ENCODE measurements around the gene GNPTG.

GNPTG gene

DNA sequence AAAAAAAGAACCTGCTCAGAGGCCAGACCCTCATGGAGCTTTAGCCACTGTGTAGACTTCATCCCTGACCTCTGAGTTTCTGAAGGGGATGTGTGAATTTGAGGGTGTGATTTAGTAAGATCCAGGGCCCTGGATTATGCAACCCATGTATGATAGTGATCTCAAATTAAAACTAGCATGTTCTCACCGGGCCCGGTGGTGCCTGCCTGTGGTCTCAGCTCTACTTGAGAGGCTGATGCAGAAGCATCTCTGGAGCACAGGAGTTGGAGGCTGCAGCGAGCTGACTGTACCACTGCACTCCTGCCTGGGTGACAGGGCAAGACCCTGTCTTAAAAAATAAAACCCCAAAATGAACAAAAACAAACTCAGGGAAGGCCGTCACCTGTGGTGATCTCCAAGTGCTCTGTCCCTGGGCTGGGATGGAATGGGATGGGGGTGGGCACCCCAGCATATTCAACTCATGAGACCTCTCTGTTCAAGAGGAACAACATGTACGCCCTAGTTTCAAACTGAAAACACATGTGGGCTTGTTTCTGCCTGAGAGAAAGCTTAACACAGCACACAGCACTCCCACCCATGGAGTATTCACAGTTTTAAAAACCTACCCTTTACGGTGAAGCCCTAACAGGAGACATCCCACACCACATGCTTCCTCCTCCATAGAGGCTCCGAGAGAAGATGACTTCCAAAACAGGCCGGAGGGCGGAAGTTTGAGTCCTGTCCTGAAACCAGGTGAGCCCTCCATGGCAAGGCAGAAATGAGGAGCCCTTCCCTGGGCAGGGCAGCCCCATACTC is 30.1 kb downstream of the GNPTG start:
- peaks cover 8 to 9% of the 10 kb centered on the region in 2 donors for H3K4me1 ChIP-seq (ENCODE audit: control insufficient read depth in 1 of 2, insufficient read depth in 2 of 2, low read length in 2 of 2)
- H3K27me3 ChIP-seq (ENCODE audit: control insufficient read depth in 1 of 2, insufficient read depth in 2 of 2, low read length in 2 of 2) = no peaks in the 10 kb centered on the region
- H3K4me3 ChIP-seq (ENCODE audit: low read depth in 1 of 2, low read length in 2 of 2) = no peak overlapping the region
- no peak overlapping the region for H3K9ac ChIP-seq (ENCODE audit: low read depth in 1 of 2, low read length in 2 of 2)
- H3K36me3 ChIP-seq (ENCODE audit: control insufficient read depth in 1 of 2, insufficient read depth in 2 of 2, low read length in 2 of 2) = peaks cover 0 to 23% of the 10 kb centered on the region in 2 donors
- no peaks in the 10 kb centered on the region for H3K9me3 ChIP-seq (ENCODE audit: control insufficient read depth in 1 of 2, low read length in 2 of 2)
- no peak overlapping the region for H3K27ac ChIP-seq (ENCODE audit: low read depth, low read length)

DNA sequence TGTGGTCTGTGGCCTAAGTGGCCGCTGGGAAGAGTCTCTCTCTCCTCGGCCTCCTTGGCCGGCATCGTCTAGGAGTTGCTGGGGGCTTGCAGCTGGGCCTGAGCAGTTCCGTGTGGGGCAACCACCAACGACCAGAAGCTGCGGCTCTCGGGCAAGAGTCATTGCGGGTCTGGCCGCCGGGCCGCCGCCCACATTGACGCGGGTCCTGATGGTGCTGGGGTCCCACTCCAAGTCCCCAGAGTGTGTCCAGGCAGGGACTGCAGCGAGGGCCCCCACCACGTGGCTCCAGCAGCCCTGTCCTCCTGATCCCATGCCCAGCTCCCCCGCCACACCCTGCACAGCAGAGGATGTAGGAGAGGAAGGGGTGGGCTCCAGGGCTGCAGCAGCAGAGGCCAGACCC is 31.8 kb downstream of the GNPTG start:
- peaks cover 5 to 6% of the 10 kb centered on the region in 2 donors for H3K4me1 ChIP-seq (ENCODE audit: control insufficient read depth in 1 of 2, insufficient read depth in 2 of 2, low read length in 2 of 2)
- H3K27me3 ChIP-seq (ENCODE audit: control insufficient read depth in 1 of 2, insufficient read depth in 2 of 2, low read length in 2 of 2) = no peaks in the 10 kb centered on the region
- no peak overlapping the region for H3K27ac ChIP-seq (ENCODE audit: low read depth, low read length)
- H3K9ac ChIP-seq (ENCODE audit: low read depth in 1 of 2, low read length in 2 of 2) = no peak overlapping the region
- no peaks in the 10 kb centered on the region for H3K9me3 ChIP-seq (ENCODE audit: control insufficient read depth in 1 of 2, low read length in 2 of 2)
- H3K4me3 ChIP-seq (ENCODE audit: low read depth in 1 of 2, low read length in 2 of 2) = no peak overlapping the region
- H3K36me3 ChIP-seq (ENCODE audit: control insufficient read depth in 1 of 2, insufficient read depth in 2 of 2, low read length in 2 of 2) = peaks cover 0 to 30% of the 10 kb centered on the region in 2 donors

DNA sequence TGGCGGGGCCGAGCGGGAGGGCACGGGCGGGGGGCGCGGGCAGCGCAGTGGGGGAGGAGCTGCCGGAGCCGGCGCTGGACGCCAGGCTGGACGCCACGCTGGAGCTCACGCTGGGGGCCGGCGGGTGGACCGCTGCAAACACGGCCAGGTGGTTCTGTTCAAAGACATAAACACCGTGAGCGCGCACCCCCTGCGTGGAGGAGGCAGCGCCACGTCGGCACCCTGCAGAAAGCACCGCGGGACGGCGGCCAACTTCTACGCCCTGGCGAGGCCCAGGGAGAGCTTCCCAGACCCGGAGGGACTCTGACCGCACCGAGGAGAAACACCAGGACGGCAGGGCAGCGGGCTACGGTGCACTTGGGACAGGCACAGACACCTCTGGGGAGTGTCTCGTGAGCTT is 33.5 kb downstream of the GNPTG start:
- peaks cover 6 to 44% of the 10 kb centered on the region in 2 donors for H3K36me3 ChIP-seq (ENCODE audit: control insufficient read depth in 1 of 2, insufficient read depth in 2 of 2, low read length in 2 of 2)
- no peaks in the 10 kb centered on the region for H3K9me3 ChIP-seq (ENCODE audit: control insufficient read depth in 1 of 2, low read length in 2 of 2)
- no peak overlapping the region for H3K4me3 ChIP-seq (ENCODE audit: low read depth in 1 of 2, low read length in 2 of 2)
- no peaks in the 10 kb centered on the region for H3K4me1 ChIP-seq (ENCODE audit: control insufficient read depth in 1 of 2, insufficient read depth in 2 of 2, low read length in 2 of 2)
- no peak overlapping the region for H3K27ac ChIP-seq (ENCODE audit: low read depth, low read length)
- H3K9ac ChIP-seq (ENCODE audit: low read depth in 1 of 2, low read length in 2 of 2) = no peak overlapping the region
- H3K27me3 ChIP-seq (ENCODE audit: control insufficient read depth in 1 of 2, insufficient read depth in 2 of 2, low read length in 2 of 2) = no peaks in the 10 kb centered on the region

DNA sequence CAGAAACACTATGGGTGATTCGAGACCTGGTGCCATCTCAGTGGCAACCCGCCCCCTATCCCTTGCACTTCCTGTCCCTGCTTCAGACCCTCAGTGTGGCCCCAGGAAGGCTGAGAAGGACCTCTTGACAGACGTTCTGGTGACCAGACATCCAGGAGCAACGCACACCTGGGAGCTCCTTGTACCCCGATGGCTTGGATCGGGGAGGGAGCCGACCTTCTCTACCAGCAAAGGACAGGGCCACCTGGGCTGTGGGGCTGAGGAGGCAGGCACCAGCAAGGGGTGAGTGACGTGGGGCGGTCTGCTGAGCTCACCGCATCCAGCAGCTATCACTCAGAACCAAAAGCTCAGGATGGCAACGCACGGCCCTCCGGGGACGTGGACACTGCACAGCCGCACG is 35.6 kb downstream of the GNPTG start:
- H3K4me1 ChIP-seq (ENCODE audit: control insufficient read depth in 1 of 2, insufficient read depth in 2 of 2, low read length in 2 of 2) = no peaks in the 10 kb centered on the region
- H3K9ac ChIP-seq (ENCODE audit: low read depth in 1 of 2, low read length in 2 of 2) = no peak overlapping the region
- H3K4me3 ChIP-seq (ENCODE audit: low read depth in 1 of 2, low read length in 2 of 2) = no peak overlapping the region
- H3K36me3 ChIP-seq (ENCODE audit: control insufficient read depth in 1 of 2, insufficient read depth in 2 of 2, low read length in 2 of 2) = peaks cover 6 to 45% of the 10 kb centered on the region in 2 donors
- H3K27ac ChIP-seq (ENCODE audit: low read depth, low read length) = no peak overlapping the region
- H3K27me3 ChIP-seq (ENCODE audit: control insufficient read depth in 1 of 2, insufficient read depth in 2 of 2, low read length in 2 of 2) = no peaks in the 10 kb centered on the region
- no peaks in the 10 kb centered on the region for H3K9me3 ChIP-seq (ENCODE audit: control insufficient read depth in 1 of 2, low read length in 2 of 2)

DNA sequence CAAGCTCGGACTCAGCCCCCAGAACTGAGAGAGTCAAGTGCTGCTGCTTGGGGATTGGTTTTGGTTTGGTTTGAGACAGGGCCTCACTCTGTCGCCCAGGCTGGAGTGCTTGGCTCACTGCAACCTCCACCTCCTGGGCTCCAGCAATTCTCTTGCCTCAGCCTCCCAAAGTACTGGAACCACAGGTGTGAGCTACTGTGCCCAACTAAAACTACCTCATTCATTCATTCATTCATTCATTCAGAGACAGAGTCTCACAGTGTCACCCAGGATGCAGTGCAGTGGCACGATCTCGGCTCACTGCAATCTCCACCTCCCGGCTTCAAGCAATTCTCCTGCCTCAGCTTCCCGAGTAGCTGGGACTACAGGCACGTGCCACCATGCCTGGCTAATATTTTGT is 38.0 kb downstream of the GNPTG start:
- no peak overlapping the region for H3K9ac ChIP-seq (ENCODE audit: low read depth in 1 of 2, low read length in 2 of 2)
- no peaks in the 10 kb centered on the region for H3K9me3 ChIP-seq (ENCODE audit: control insufficient read depth in 1 of 2, low read length in 2 of 2)
- H3K27ac ChIP-seq (ENCODE audit: low read depth, low read length) = no peak overlapping the region
- no peaks in the 10 kb centered on the region for H3K4me1 ChIP-seq (ENCODE audit: control insufficient read depth in 1 of 2, insufficient read depth in 2 of 2, low read length in 2 of 2)
- H3K4me3 ChIP-seq (ENCODE audit: low read depth in 1 of 2, low read length in 2 of 2) = no peak overlapping the region
- peaks cover 17 to 53% of the 10 kb centered on the region in 2 donors for H3K36me3 ChIP-seq (ENCODE audit: control insufficient read depth in 1 of 2, insufficient read depth in 2 of 2, low read length in 2 of 2)
- no peaks in the 10 kb centered on the region for H3K27me3 ChIP-seq (ENCODE audit: control insufficient read depth in 1 of 2, insufficient read depth in 2 of 2, low read length in 2 of 2)

- Histone ChIP-seq H3K27me3 (ENCODE audit: control insufficient read depth in 1 of 2, insufficient read depth in 2 of 2, low read length in 2 of 2) (no peaks in the 10 kb centered on the region), H3K4me1 (ENCODE audit: control insufficient read depth in 1 of 2, insufficient read depth in 2 of 2, low read length in 2 of 2) (no peaks in the 10 kb centered on the region), H3K36me3 (ENCODE audit: control insufficient read depth in 1 of 2, insufficient read depth in 2 of 2, low read length in 2 of 2) (peaks cover 17 to 51% of the 10 kb centered on the region in 2 donors), H3K27ac (ENCODE audit: low read depth, low read length) (no peak overlapping the region), H3K4me3 (ENCODE audit: low read depth in 1 of 2, low read length in 2 of 2) (no peak overlapping the region), H3K9ac (ENCODE audit: low read depth in 1 of 2, low read length in 2 of 2) (no peak overlapping the region), H3K9me3 (ENCODE audit: control insufficient read depth in 1 of 2, low read length in 2 of 2) (no peaks in the 10 kb centered on the region)
These were observed 38.6 kb downstream of the GNPTG start for GRCh38 chr16:1390239-1390779.

DNA sequence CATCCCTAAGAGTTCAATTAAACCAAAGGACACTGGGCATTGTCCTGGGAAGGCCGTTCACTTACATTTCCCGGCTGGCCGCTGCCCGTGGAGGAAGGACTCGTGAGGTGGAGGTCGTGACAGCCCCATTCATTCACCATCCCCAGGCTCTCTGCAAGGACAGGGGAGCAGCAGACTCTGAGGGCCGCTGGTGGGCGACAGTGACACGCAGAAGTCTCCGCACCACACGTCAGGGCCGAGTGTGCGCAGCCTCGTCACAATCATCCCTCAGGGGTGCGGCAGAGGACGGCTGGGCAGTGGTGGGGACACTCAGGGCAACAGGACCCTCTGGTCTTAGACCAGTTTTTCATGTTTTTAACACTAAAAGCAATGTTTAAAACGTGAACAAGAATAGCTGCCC is 41.1 kb downstream of the GNPTG start:
- H3K4me3 ChIP-seq (ENCODE audit: low read depth in 1 of 2, low read length in 2 of 2) = no peak overlapping the region
- no peak overlapping the region for H3K9ac ChIP-seq (ENCODE audit: low read depth in 1 of 2, low read length in 2 of 2)
- H3K27ac ChIP-seq (ENCODE audit: low read depth, low read length) = no peak overlapping the region
- no peaks in the 10 kb centered on the region for H3K4me1 ChIP-seq (ENCODE audit: control insufficient read depth in 1 of 2, insufficient read depth in 2 of 2, low read length in 2 of 2)
- no peaks in the 10 kb centered on the region for H3K9me3 ChIP-seq (ENCODE audit: control insufficient read depth in 1 of 2, low read length in 2 of 2)
- no peaks in the 10 kb centered on the region for H3K27me3 ChIP-seq (ENCODE audit: control insufficient read depth in 1 of 2, insufficient read depth in 2 of 2, low read length in 2 of 2)
- H3K36me3 ChIP-seq (ENCODE audit: control insufficient read depth in 1 of 2, insufficient read depth in 2 of 2, low read length in 2 of 2) = peaks cover 17 to 59% of the 10 kb centered on the region in 2 donors

GRCh38 chr16:1393613-1394176 is 42.0 kb downstream of the GNPTG start:
- Histone ChIP-seq H3K36me3 (ENCODE audit: control insufficient read depth in 1 of 2, insufficient read depth in 2 of 2, low read length in 2 of 2) (peaks cover 17 to 57% of the 10 kb centered on the region in 2 donors), H3K9ac (ENCODE audit: low read depth in 1 of 2, low read length in 2 of 2) (no peak overlapping the region), H3K9me3 (ENCODE audit: control insufficient read depth in 1 of 2, low read length in 2 of 2) (no peaks in the 10 kb centered on the region), H3K4me3 (ENCODE audit: low read depth in 1 of 2, low read length in 2 of 2) (no peak overlapping the region), H3K27ac (ENCODE audit: low read depth, low read length) (no peak overlapping the region), H3K27me3 (ENCODE audit: control insufficient read depth in 1 of 2, insufficient read depth in 2 of 2, low read length in 2 of 2) (no peaks in the 10 kb centered on the region), H3K4me1 (ENCODE audit: control insufficient read depth in 1 of 2, insufficient read depth in 2 of 2, low read length in 2 of 2) (no peaks in the 10 kb centered on the region)

DNA sequence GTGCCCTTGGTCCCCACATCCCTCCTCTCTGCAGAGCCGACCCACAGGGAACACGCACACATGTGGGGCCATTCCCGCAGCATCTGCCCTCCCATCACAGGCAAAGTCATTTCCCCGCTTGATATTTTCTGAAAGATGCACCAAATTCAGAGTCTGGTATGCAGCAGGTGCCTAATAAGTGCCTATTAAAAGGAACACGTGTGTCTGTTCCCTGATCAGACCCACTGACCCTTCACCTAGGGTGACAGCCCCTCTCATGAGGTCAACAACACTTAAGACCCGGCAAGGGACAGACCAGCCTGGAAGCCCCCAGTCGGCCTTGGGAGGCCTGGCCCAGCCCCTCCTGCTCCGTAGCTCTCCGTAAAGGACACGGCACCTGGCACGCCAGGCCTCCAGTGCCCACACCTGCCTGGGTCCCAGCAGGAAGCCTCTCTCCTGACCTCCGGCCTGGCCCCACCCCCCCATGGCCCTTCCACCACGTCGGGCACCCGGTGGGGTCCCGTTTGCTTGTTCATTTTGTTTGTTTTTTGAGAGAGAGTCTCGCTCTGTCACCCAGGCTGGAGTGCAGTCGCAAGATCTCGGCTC is 42.7 kb downstream of the GNPTG start:
- H3K27me3 ChIP-seq (ENCODE audit: control insufficient read depth in 1 of 2, insufficient read depth in 2 of 2, low read length in 2 of 2) = no peaks in the 10 kb centered on the region
- no peak overlapping the region for H3K27ac ChIP-seq (ENCODE audit: low read depth, low read length)
- H3K36me3 ChIP-seq (ENCODE audit: control insufficient read depth in 1 of 2, insufficient read depth in 2 of 2, low read length in 2 of 2) = peaks cover 15 to 60% of the 10 kb centered on the region in 2 donors
- no peaks in the 10 kb centered on the region for H3K4me1 ChIP-seq (ENCODE audit: control insufficient read depth in 1 of 2, insufficient read depth in 2 of 2, low read length in 2 of 2)
- H3K9me3 ChIP-seq (ENCODE audit: control insufficient read depth in 1 of 2, low read length in 2 of 2) = no peaks in the 10 kb centered on the region
- no peak overlapping the region for H3K4me3 ChIP-seq (ENCODE audit: low read depth in 1 of 2, low read length in 2 of 2)
- no peak overlapping the region for H3K9ac ChIP-seq (ENCODE audit: low read depth in 1 of 2, low read length in 2 of 2)

DNA sequence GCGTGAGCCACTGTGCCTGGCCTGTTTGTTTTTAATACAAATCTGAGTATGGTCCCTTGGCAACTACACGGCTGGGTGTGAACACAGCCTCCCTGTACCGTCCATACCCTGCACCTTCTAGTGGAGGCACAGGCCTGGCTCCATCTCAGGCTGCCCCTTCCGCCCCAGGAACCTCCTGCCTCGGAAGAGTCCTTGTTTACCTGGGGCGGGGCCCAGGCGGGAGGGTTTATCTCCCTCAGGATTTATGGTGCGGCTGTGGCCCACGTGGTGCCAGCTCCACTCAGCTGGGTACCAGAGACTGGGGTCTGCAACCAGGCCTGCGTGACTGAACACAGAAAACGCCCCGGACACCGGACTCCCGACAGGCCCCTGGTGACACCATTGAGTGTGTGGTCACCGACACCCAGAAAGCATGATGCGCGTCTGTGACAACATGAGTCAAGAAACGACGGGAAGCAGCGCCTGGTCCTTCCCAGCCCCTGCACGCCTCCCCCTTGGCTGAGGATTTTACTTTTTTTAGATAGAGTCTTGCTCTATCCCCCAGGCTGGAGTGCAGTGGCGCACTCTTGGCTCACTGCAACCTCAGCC is 43.8 kb downstream of the GNPTG start:
- H3K9ac ChIP-seq (ENCODE audit: low read depth in 1 of 2, low read length in 2 of 2) = no peak overlapping the region
- peaks cover 11 to 54% of the 10 kb centered on the region in 2 donors for H3K36me3 ChIP-seq (ENCODE audit: control insufficient read depth in 1 of 2, insufficient read depth in 2 of 2, low read length in 2 of 2)
- H3K4me1 ChIP-seq (ENCODE audit: control insufficient read depth in 1 of 2, insufficient read depth in 2 of 2, low read length in 2 of 2) = no peaks in the 10 kb centered on the region
- no peak overlapping the region for H3K27ac ChIP-seq (ENCODE audit: low read depth, low read length)
- H3K27me3 ChIP-seq (ENCODE audit: control insufficient read depth in 1 of 2, insufficient read depth in 2 of 2, low read length in 2 of 2) = no peaks in the 10 kb centered on the region
- no peaks in the 10 kb centered on the region for H3K9me3 ChIP-seq (ENCODE audit: control insufficient read depth in 1 of 2, low read length in 2 of 2)
- no peak overlapping the region for H3K4me3 ChIP-seq (ENCODE audit: low read depth in 1 of 2, low read length in 2 of 2)

Measured in duodenal mucosa (tissue), 2 donors.